ENCODE measurements around the gene SPSB3.
A peak's percentile ranks its signal among the peaks of the same experiment; 100 is the strongest.
"Not testable (repeated sequence)": the region's sequence is repeated elsewhere in the genome, so short reads cannot be mapped to it uniquely, and the experiment has no call there.

The SPSB3 gene

DNA sequence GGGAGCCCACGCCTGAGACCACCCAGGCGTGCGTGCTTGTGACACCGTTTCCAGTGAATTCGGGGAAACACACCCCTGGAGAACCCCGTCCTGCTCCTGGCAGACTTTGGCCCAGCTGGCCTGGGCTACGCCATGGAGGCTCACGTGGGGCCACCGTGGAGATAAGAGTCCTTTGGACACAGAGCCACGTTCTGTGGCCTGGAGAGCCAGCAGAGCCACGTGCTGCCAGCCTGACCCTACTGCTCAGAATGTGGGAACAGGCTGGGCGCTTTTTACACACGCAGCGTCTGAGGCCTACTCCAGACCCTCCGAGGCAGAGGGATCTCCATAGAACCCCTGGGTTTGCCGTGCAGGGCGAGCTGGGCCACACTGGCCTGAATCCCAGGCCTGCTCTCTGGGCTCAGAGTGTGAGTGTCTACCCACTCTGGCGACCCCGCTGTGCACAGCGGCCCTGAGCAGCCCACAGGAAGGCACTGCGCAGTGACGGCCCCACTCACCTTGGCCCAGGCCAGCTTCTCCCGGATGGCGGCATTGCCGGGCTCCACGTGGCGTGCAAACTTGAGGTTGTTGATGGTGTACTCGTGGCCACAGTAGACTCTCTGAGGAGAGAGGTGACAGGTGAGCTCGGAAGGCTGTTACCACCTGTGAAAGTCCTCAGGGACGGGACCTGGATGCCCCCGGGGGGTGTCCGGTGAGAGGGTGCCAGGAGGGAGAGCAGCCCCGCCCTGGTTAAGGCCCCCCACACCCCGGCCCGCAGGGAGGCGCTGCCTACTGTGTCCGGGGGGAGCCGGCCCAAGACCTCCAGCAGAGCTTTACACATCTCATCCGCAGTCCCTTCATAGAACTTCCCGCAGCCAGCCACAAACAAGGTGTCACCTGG is 34.3 kb upstream of the SPSB3 start:
- DNase-seq, result no peak

DNA sequence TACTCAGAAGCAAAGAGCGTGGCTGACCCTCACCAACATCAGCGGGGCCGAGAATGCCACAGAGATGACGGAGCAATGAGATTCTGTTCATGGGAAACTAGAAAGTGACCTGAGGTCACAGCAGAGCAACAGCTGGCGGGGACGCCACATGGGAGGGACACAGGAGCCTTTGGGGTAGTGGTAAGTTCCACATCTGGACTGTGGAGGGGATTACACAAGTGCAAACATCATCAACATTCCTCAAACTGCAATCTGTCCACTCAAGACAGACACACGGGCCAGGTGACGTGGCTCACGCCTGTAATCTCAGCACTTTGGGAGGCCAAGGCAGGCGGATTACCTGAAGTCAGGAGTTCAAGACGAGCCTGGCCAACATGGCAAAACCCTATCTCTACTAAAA is 33.1 kb upstream of the SPSB3 start:
- no peak for DNase-seq

DNA sequence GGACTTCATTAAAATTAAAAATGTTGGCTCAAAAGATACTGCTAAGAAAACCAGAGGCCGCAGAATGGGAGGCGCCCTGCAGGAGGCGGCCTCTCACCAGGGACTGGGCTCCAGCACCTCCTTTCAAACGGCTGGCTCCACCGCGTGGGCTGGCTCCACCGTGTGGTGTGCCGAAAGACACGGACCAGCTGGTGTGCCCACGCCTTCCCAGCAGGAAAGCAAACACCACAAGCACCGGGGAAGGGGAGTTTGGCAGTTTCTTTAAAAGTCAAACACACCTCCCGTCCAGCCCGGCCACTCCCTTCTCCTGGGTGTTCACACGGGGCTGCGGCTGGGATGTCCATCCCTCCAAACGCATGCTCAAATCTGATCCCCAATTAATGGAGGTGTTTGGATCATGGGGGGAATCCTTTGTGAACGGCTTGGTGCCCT is 30.4 kb upstream of the SPSB3 start:
- DNase-seq, result peak; percentile 62

DNA sequence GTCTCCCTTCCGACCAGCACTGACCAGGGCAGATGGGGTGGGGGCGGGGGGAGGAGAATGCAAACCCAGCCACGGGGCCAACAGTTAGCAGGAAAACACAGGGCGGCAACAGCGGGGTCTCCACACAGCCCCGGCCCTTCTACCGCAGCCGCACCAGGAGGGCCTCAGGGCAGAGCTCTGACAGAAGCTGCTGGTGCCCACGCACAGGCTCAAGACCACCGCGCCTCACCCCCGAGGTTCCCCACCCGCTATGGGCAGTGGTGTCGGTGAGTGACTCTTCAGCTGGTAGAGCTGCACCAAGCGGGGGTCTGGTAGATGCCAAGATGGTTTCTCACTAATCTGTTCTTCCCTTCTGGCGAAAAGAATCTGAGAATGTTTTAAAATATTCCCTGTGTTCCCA is 28.2 kb upstream of the SPSB3 start:
- DNase-seq, result no peak

DNA sequence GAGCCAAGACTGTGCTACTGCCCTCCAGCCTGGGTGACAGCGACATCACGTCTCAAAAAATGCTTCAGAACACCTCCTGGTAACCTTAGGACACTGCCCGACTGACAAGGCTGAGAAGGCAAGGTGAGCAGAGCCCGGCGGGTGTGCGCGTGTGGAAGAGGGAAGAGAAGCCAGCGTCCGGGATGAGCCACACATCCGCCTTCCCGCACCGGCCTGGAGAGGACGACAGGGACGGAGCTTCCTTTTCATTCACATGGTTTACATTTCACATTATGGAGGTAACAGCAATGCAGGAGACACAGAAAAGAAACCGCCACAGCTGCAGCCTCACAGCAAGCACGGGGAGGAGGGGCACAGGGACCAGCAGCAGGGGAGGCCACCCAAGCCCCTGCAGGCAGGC is 27.7 kb upstream of the SPSB3 start:
- DNase-seq, result no peak

DNA sequence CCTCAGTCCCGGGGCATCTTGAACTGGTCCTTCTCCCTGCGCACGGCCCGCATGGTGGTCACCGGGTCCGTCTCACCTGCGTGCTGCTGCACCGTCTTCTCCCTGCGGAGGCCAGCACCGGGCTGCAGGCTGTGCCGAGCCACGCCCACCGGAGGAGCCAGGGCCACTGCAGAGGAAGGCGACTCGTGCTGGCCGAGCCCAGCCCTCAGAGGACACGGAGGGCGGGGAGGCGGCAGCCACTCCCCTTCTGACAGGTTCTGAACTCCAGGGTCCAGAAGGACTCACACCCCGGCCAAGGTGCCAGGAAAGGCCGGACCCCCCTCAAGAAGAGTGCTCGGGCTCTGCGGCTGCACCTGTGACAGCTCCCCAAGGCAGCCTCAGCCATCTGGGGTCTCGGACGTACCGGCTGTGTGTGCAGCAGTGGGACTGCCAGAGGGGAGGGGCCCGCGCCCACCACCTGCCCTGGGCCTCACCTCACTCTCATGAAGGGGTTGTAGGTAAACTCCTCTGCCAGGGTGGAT is 27.0 kb upstream of the SPSB3 start:
- DNase-seq, result no peak

DNA sequence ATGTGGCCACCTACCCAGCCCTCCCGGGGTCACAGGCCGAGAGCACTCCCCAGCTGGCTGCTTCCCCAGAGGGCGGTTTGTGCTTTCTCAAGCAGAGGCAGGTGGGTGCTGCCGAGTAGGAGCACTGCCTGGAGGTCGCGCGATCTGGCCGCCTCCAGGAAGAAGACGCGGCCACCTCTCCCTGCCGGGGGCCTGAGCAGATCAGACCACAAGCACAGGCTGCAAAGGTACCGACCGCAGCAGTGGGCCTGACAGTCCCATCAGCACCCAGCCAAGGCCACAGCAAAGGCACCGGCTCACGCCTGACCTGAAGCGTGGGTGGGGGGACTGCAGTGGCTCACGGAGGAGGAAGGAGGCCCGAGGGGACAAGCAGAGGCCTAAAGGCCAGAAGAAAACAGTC is 26.3 kb upstream of the SPSB3 start:
- DNase-seq, result no peak

DNA sequence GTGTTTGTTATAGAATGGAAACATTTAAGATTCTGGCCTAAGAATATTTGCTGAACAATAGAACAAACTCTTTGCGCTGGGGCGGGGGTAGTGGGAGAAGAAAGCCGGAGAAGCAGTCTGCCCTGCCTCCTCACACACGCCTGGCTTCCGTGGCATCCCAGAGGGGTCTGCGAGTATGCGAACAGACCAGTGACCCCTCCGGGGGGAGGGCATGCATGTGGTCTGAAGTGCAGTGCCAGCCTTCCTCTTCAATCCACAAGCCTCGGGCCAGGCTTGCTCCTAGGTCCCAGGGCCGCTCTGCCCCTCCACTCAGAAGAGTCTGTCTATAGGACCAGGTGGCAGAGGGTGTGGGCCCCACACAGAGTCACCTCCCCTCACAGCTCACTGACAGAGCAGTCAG is 25.3 kb upstream of the SPSB3 start:
- no peak for DNase-seq

DNA sequence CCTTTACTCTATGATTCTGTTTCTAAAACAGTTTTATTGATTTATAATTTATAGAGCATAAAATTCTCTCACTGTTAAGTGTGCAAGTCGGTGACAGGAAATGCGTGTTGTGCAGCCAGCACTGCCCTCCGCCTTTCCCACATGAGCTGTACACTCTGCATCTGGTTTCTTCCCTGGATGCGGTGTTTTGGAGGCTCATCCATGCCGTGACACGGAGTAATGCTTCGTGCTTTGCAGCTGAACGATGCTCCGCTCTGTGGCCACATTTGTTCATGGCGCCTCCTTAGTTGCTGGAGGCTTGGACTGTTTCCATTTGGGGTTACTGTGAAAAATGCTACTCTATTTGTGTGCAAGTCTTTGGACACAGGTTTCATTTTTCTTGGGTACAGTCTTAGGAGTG is 18.3 kb upstream of the SPSB3 start:
- no peak for DNase-seq

DNA sequence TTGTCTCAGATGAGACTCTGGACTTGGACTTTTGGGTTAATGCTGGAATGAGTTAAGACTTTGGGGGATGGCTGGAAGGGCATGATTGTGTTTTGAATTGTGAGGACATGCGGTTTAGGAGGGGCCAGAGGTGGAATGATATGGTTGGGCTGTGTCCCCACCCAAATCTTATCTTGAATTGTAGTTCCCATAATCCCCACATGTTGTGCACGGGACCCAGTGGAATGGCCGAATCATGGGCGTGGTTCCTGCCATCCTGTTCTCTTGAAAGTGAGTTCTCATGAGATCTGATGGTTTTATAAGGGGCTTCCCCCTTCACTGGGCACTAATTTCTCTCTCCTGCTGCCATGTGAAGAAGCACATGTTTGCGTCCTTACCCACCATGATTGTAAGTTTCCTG is 16.9 kb upstream of the SPSB3 start:
- not testable (repeated sequence) for DNase-seq

DNA sequence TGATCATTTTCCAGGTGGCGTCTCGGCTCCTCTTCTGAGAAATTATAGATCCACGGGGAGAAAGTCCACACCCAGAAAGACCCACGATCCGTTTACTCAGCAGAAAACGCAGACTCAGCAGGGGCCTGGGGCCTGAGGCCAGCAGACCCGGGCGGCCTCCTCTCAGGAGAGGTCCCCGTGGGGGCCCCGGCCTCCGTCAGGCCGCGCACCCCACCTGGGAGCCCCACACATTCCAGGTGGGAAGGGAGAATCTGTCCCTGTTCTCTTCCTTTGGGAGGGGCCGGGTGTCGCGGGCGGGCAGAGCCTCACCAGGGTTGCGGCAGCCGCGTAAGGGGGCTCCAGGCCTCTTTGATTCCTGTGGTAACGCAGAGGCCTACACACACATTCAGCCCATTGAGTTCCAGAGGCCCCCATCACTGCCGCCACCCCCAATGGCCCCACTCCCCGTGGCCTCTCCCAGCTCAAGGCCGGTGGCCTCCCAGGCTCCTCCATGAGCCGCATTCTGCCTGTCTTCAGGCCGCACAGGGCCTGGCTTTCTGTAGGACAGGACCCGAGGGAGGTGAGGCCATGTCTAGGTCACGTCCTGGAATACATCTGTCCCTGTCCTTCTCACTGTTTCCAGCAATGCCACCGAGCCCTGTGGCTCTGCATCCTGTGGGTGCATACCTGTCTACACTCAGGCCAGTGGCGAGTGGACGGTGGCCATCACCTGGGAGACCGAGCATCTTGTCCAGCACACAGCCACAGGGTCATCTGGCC is 12.7 kb upstream of the SPSB3 start:
- no peak for DNase-seq

DNA sequence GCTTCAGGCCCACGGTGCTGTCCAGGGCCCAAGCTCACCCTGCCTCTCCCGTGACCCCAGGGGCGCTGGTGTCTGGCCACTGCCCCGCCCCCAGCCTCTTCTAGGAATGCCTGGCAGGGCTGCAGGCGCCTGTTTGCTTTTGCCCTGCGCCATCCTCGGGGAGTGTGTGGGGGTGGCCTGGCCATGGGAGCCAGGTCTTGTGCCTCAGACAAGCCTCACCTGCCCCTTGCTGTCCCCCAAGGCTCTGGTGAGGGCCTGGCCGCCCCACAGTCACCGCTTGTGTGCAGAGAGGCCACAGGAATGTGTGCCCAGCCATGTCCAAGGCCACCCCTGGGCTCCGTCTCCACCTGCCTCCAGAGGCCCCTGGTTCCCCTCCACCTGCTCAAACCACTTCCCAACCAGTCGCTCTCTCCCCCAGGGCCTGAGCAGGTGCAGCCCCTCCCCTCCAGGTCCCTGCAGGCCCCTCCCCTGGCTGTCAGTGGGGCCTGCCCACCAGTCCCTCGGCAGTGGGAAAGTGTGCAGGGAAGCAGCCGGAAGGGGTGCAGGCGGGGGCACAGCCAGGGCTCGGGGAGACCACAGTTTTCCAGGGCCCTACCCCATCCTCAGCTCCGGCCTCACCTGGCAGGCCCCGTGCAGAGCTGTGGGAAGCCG is 12.0 kb upstream of the SPSB3 start:
- DNase-seq, result no peak

DNA sequence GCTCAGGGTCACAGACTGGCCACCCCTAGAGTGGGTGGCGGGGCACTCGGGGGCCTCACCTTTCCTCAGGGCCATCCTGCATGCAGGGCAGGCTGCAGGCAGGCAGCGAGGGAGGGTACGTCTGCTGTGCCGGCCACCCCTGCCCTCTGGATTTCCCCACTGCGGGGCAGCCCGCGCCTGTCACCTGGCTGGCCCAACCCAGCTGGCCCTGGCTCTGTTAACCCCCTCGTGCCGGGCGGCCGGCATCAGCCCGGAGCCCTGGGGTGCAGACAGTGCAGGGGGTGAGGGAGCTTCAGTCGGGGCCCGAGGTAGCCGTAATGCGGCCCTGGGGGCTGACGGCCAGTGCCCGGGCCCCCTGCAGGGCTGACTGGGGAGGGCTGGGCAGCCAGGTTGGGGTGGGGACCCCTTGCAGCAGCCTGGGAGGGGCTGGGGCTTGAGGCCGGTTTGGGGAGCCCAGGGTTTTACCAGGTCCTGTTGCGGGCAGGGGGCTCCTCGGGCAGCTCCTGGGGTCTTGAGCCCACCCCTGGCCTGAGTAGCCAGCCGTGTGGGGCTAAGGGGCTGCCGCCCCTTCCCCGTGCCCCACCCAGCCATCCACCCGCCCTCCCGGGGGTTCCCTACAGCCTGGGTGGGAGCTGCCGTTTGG is 11.3 kb upstream of the SPSB3 start, which contains the start of gene IGFALS:
IGFALS (minus strand) TSS at position 128 of the 643 bp plus-strand sequence; CDS start at position 75, 53 bp downstream.
- DNase-seq, result no peak

DNA sequence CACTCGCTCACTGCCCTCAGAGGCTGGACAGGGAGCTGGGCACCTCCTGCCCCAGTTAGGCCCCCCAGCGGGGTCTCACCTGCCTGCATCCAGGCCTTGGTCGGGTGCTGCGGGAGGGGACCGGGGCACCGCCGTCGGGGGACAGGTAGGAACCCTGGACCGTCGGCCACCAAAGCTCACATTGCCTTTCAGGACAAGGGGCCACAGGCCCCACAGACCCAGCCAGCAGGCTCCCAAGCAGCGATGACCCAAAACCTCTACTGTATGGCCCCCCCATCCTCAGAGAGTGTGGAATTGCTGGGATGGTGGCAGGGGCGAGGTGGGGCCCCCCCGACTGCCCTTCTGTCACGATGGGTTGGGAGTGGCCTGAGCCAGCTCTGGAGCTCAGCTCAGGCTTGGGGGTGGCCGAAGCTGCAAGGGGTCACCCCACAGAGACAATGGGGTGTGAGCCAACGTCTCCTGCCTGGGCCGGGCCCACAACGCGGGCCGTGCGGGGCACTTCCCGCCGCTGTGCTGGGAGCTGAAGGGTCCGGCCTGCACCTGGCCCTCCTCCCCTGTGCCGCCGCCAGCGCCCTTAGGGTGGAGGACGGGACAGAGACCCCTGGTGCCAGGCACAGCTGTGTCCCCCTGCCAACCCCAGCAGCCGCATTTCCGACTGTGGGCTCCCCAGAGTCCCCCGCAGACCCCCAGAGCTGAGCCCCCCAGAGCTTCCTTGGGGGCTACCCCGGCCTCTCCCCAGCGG is 10.6 kb upstream of the SPSB3 start:
- DNase-seq, result no peak

DNA sequence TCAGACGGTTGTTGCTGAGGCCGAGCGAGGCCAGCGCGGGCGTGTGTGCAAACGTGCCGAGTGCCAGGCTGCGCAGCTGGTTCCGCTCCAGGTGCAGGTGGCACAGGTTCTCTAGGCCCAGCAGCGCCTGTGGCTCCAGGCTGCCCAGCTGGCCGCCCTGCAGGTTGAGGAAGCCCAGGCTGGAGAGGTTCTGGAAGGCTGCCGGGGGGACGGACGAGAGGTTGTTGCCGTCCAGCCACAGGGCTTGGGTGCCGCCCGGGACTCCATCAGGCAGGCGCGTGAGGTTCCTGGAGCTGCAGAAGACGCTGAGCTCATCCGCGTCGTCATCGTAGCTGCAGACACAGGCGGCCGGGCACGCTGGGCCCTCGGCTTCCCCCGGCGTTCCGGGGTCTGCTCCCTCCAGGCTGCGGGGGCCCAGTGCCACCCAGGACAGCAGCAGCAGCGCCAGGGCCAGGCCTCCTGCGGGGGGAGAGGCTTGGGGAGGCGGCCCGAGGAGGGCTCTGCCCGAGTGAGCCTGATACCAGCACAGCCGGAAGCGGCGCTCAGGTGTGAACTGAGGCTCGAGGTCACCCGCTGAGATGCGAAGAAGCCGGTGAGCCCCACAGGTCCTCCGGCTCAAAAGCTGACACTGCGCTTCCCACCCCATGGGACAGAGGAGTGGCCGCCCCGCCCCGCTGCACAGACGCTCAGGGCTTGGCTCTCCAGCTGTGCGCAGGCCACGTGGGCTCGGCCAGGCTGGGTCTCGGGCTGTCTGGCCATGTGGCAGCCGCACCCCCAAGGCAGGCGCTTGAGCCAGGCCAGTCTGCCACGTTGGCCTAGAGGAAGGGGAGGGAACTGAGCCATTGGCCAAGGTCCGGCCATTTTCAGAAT is 9.8 kb upstream of the SPSB3 start:
- no peak for DNase-seq

DNA sequence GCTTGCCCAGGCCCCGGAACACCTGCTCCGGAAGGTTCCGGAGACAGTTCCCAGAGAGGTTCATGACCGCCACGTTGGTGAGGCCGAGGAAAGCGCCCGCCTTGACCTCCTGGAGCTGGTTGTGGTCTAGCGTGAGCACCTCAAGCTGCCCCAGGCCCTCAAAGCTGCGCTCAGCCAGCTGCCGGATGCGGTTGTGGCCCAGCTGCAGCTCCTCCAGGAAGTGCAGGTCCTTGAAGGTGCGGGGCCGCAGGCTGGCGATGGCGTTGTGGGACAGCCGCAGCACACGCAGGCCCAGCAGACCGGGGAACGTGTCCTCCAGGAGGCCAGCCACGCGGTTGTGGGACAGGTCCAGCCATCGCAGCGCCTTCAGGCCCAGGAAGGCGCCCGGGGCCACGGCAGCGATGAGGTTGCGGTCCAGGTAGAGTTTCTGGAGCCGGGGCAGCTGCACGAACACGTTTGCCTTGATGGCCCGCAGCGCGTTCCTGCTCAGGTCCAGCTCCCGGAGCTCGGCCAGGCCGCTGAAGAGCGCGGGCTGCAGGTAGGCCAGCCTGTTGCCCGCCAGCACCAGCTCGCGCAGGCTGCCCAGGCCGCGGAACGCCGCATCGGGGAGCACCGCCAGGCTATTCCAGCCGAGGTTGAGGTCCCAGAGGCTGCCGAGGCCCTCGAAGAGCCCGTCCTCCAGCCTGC is 9.0 kb upstream of the SPSB3 start:
- DNase-seq, result no peak

DNA sequence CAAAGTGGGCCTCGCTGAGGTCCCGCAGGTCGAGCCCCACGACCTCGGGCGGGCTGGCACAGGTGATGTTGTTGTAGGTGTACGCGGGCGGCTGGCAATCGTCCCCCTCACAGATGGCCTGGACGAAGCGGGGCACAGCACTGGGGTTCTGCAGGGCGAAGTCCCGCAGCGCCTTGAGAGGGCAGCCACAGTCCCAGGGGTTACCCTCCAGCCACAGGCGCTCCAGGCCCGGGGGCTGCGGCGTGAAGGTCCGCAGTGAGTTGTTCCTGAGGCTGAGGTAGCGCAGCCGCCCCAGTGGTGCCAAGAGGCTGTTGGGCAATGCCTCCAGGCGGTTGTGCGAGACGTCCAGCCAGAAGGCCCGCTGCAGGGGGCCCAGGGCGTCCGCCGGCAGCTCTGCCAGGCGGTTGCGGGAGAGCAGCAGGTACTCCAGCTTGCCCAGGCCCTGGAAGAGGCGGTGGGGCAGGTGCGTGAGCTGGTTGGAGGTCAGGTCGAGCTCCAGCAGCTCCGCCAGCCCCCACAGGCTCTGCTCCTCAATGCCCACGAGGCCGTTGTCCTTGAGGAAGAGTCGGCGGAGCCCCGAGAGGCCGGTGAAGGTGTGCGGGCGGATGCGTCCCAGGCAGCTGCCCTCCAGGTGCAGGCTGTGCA is 8.4 kb upstream of the SPSB3 start:
- DNase-seq, result no peak

DNA sequence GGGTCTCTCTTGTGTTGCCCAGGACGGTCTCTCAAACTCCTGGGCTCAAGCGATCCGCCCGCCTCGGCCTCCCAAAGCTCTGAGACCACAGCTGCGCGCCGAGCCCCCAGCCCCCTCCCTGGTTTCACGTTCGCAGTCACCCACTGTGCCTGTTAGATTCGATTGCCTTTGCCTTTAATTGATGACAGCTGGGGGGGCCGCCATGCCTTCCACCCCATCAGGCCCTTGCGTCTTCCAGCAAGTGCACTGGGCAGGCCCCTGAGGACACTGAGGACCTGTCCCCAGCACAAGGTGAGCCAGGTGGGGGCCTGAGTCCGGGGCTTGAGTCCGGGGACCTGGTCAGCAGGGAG is 7.9 kb upstream of the SPSB3 start:
- no peak for DNase-seq

DNA sequence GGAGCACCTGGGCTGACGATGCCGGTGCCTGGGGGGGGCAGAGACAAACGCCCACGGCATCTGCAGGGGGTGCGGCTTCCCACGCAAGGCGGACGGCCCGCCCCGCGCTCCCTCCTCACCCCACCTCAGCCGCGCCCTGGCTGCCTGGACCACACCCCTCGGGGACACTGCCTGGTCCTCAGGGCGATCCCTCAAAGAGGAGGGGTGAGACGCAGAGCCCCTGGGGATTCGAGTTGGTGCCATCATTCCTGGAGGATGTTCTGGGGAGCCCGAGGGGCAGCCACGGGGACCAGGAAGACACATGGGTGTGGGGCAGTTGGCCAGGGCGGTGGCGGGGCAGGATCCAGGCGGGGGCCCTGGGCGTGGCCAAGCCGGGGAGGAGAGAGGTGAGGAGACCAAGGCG is 7.3 kb upstream of the SPSB3 start:
- peak; percentile 25 for DNase-seq

DNA sequence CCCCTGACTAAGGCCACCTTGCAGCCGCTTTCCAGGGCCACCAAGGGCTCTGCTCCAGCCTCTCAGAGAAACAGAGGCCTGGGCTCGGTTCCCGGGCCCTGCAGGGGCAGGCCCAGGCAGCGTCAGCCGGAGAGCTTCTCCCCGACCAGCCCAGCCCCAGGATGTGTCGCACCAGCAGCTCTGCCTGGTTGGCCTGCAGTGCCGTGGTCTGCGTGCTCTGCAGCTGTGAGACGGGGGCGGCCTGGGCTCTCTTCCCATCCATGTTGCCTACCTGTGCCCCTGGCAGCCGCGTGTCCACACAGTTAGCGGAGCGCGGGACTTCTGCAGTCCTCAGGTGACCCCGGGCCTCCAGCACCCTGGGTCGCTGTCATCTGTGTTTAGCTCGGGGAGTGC is 6.3 kb upstream of the SPSB3 start:
- DNase-seq, result peak; percentile 35
